MCF 10A (cell line): ENCODE measurements around the gene RAC3. TPM values are rescaled to one million over a fixed set of nuclear protein-coding genes. Genes with fewer than 3 reads are reported as not detected.
A peak's percentile ranks its signal among the peaks of the same experiment; 100 is the strongest.

ENCODE experiments used
- Bru-seq: library from RNA; stranded (reverse); fragments of 400-500 nt; gene quantifications from one replicate; lab custom pipeline; 2021; lab: Mats Ljungman, UMichigan
- BruChase-seq, 2 experiments: library from RNA; stranded (reverse); fragments of 400-500 nt; gene quantifications; one replicate each; lab custom pipeline; 2021; lab: Mats Ljungman, UMichigan
- BruUV-seq: library from RNA; stranded (reverse); fragments of 400-500 nt; replicated peaks from 2 replicates; lab custom pipeline; 2021; lab: Mats Ljungman, UMichigan
- CTCF ChIA-PET: fragments of 300-600 bp; sonication (Branson Sonifier 250); formaldehyde crosslinking; extraction: SDS; loops from one replicate; lab custom pipeline; 2021; ENCODE audit warnings: antibody characterized with exemption, inconsistent platforms; lab: Yijun Ruan, JAX
- POLR2A ChIA-PET: fragments of 300-600, 350-650 bp; sonication (Branson Sonifier 250); formaldehyde crosslinking; extraction: SDS; loops from one replicate; lab custom pipeline; 2020; ENCODE audit warnings: antibody characterized with exemption, inconsistent platforms; lab: Yijun Ruan, JAX
- DNase-seq: peaks from one replicate; pipeline ENCODE4 v3.0.0-alpha.2; 2018; ENCODE audit not compliant: unreplicated experiment
- H3K27ac Mint-ChIP-seq: one replicate; pipeline ENCODE4 v1.8.0; 2022; ENCODE audit warnings: mild to moderate bottlenecking, low read depth, mixed read lengths; ENCODE audit not compliant: unreplicated experiment
- H3K27me3 Mint-ChIP-seq: one replicate; pipeline ENCODE4 v1.8.0; 2022; ENCODE audit warnings: mixed read lengths; ENCODE audit not compliant: insufficient read depth, unreplicated experiment
- H3K36me3 Mint-ChIP-seq: one replicate; pipeline ENCODE4 v1.8.0; 2022; ENCODE audit warnings: mild to moderate bottlenecking, moderate library complexity, mixed read lengths; ENCODE audit not compliant: insufficient read depth, unreplicated experiment
- H3K4me1 Mint-ChIP-seq: one replicate; pipeline ENCODE4 v1.8.0; 2022; ENCODE audit warnings: mixed read lengths; ENCODE audit not compliant: insufficient read depth, unreplicated experiment
- H3K4me3 Mint-ChIP-seq: one replicate; pipeline ENCODE4 v1.8.0; 2022; ENCODE audit warnings: mild to moderate bottlenecking, moderate library complexity, mixed read lengths; ENCODE audit not compliant: unreplicated experiment
- H3K9me3 Mint-ChIP-seq: one replicate; pipeline ENCODE4 v1.8.0; 2022; ENCODE audit warnings: mixed read lengths; ENCODE audit not compliant: unreplicated experiment
- intact Hi-C: fragments of 100-400 bp; cut with micrococcal nuclease; formaldehyde crosslinking; loops from 2 replicates; pipeline ENCODE4 v1.14.1; 2022
- long read RNA-seq: library from polyadenylated mRNA; stranded (forward); transcript quantifications from one replicate; pipeline ENCODE4 v2.0.0, GENCODE V29; 2022
- total RNA-seq: library from RNA; stranded (reverse); gene quantifications from 2 replicates; pipeline ENCODE4 v1.2.3, GENCODE V29; 2022
- TF ChIP-seq, protein P1 (sequence below): fragments of 200-600 bp; IDR thresholded peaks from one replicate; pipeline ENCODE4 v1.8.0; 2022; ENCODE audit warnings: antibody characterized with exemption, mild to moderate bottlenecking; ENCODE audit not compliant: unreplicated experiment

The RAC3 gene
- total RNA-seq (7.1 and 9.7 TPM in 2 replicates), Bru-seq, nascent RNA (percentile 21 among the genes with signal in this experiment), BruChase-seq, experiment 1, labeled RNA remaining after a 6-hour chase (percentile 51 among the genes with signal in this experiment), BruChase-seq, experiment 2, labeled RNA remaining after a 2-hour chase (percentile 36 among the genes with signal in this experiment)
- long read RNA-seq, result 0 reads

DNA sequence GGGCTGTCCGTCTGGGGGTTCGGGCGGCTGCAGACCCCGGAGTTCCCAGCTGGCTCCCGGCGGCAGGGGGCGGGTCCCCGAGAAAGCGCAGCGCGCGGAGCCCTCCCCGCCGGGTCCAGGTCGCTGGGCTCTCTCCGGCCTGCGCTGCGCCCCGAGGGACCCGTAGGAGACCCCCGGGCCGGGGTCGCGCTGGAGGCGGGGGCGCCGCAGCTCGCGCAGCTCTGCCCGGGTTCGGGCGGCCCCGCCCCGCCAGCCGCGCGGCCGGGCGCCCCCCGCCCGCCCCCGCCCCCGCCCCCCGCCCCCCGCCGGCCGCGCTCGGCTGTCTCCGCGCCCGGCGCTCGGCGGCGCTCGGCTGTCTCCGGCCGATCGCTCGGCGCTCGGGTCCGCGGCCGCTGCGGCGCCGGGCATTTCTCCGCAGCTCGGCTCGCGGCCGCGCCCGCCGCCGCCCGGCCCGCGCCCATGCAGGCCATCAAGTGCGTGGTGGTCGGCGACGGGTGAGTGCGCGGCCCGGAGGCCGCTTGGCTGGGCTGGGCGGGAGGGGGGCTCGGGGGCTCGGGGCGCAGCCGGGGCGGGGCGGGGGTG is at the start of gene RAC3:
Gene RAC3, plus strand, starts transcription at position 376 of the 582 bp plus-strand sequence. Its CDS starts 84 bp downstream, at position 460.
- no TSS peak for BruUV-seq
- ChIA-PET POLR2A (interaction anchor here (0.8 to 1.3 kb wide), 5 partner anchors 9 to 121 kb away, joined by 3 to 4 read pairs (median 3); partner anchors contain the start of genes CENPX and LRRC45), CTCF (interaction anchor here (2.2 kb wide), 1 partner anchor 11 kb away, joined by 7 read pairs; no protein-coding TSS in a partner anchor)
- no peaks in the 10 kb centered on the region for H3K4me1 Mint-ChIP-seq
- no peak for DNase-seq
- peaks cover 5% of the 10 kb centered on the region for H3K36me3 Mint-ChIP-seq
- TF ChIP-seq, protein P1, sequence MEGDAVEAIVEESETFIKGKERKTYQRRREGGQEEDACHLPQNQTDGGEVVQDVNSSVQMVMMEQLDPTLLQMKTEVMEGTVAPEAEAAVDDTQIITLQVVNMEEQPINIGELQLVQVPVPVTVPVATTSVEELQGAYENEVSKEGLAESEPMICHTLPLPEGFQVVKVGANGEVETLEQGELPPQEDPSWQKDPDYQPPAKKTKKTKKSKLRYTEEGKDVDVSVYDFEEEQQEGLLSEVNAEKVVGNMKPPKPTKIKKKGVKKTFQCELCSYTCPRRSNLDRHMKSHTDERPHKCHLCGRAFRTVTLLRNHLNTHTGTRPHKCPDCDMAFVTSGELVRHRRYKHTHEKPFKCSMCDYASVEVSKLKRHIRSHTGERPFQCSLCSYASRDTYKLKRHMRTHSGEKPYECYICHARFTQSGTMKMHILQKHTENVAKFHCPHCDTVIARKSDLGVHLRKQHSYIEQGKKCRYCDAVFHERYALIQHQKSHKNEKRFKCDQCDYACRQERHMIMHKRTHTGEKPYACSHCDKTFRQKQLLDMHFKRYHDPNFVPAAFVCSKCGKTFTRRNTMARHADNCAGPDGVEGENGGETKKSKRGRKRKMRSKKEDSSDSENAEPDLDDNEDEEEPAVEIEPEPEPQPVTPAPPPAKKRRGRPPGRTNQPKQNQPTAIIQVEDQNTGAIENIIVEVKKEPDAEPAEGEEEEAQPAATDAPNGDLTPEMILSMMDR, result no peak
- no peaks in the 10 kb centered on the region for H3K27me3 Mint-ChIP-seq
- peak within 1 kb of the TSS; percentile 78 for H3K4me3 Mint-ChIP-seq
- H3K9me3 Mint-ChIP-seq, result no peaks in the 10 kb centered on the region
- intact Hi-C loops, result loop anchor here (2.0 to 10.0 kb wide), 3 partner anchors 63 to 213 kb away; partner anchors contain the start of gene FASN
- H3K27ac Mint-ChIP-seq, result peak within 1 kb of the TSS; percentile 35

DNA sequence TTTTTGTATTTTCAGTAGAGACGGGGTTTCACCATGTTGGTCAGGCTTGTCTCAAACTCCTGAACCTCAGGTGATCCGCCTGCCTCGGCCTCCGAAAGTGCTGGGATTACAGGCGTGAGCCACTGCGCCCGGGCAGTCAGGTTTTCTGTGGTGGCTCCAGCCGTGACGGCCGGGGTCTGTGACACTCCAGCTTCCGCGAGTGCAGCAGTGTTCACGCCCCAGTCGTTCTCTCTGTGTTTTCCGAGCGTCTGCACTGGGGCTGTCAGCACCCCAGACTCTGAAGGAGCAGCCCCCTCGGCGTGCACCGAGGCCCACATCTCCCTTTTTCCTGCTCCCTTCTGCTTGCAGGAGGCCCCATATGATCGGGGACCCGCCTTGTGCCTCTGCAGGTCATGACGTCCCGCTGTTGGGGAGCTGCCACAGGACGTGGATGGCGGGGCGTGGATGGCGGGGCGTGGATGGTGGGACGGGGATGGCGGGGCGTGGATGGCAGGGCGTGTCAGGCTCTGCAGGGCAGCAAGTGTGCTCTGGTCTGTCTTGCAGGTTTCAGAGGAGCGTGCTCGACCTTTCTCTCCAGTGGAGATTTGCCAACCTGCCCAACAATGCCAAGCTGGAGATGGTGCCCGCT is 48.4 kb upstream of the RAC3 start:
- Mint-ChIP-seq H3K4me1 (peaks cover 29% of the 10 kb centered on the region), H3K4me3 (no peak overlapping the region), H3K9me3 (no peaks in the 10 kb centered on the region), H3K27me3 (no peaks in the 10 kb centered on the region), H3K36me3 (peaks cover 27% of the 10 kb centered on the region), H3K27ac (no peak overlapping the region)
- intact Hi-C loops, result no loop called here
- TF ChIP-seq, protein P1, result no peak
- DNase-seq, result no peak
- CTCF ChIA-PET, result interaction anchor here (0.7 to 1.6 kb wide), 3 partner anchors 9 to 37 kb away, joined by 3 to 4 read pairs (median 3); no protein-coding TSS in a partner anchor
- BruUV-seq, result no TSS peak
- POLR2A ChIA-PET, result interaction anchor here (5.0 kb wide), 1 partner anchor 8 kb away, joined by 55 read pairs; no protein-coding TSS in a partner anchor

- ChIA-PET POLR2A (interaction anchor here (5.0 kb wide), 1 partner anchor 7 kb away, joined by 55 read pairs; no protein-coding TSS in a partner anchor), CTCF (interaction anchor here (0.9 to 1.6 kb wide), 2 partner anchors 35 to 36 kb away, joined by 3 to 4 read pairs; no protein-coding TSS in a partner anchor)
- peaks cover 32% of the 10 kb centered on the region for H3K36me3 Mint-ChIP-seq
- DNase-seq, result no peak
- H3K27ac Mint-ChIP-seq, result no peak overlapping the region
- no peaks in the 10 kb centered on the region for H3K9me3 Mint-ChIP-seq
- no TSS peak for BruUV-seq
- intact Hi-C loops, result no loop called here
- TF ChIP-seq, protein P1, result no peak
- H3K4me1 Mint-ChIP-seq, result peaks cover 25% of the 10 kb centered on the region
- no peak overlapping the region for H3K4me3 Mint-ChIP-seq
- no peaks in the 10 kb centered on the region for H3K27me3 Mint-ChIP-seq
Measured at GRCh38 chr17:81983639-81984373, 47.7 kb upstream of the RAC3 start.
